Right lobe of liver (tissue), 6 donors: Measurements from ENCODE around the gene FAM151A. TPM values are rescaled to one million over a fixed set of nuclear protein-coding genes. Genes with fewer than 3 reads are reported as not detected.
A peak's percentile ranks its signal among the peaks of the same experiment; 100 is the strongest.

Experiments
- ATAC-seq, 4 donors: fragments of 200-7000 bp; cut with Tn5 transposase; one replicate each; pipeline ENCODE4 v1.9.1; 2020; ENCODE audit warnings: mild to moderate bottlenecking in 4 of 4, moderate library complexity in 4 of 4
- DNase-seq, 3 donors: peaks; one replicate each; pipeline ENCODE4 v3.0.0-alpha.2; 2020
- H3K27ac ChIP-seq, 3 donors: fragments of 200-600 bp; one replicate each; pipeline ENCODE4 v1.8.0; 2022
- H3K27me3 ChIP-seq, 2 donors: fragments of 200-600 bp; one replicate each; pipeline ENCODE4 v1.8.0; 2022
- H3K36me3 ChIP-seq, 4 donors: fragments of 200-600 bp; sonication (generic) in 1 of 4; one replicate each; pipeline versions ENCODE4 v1.5.1 to v1.8.0; 2017 to 2022; ENCODE audit warnings: control low read depth in 1 of 4
- H3K4me1 ChIP-seq, 4 donors: fragments of 200-600 bp; sonication (generic) in 1 of 4; one replicate each; pipeline versions ENCODE4 v1.5.1 to v1.8.0; 2017 to 2022; ENCODE audit warnings: control low read depth in 1 of 4
- H3K4me3 ChIP-seq, 3 donors: fragments of 200-600 bp; one replicate each; pipeline ENCODE4 v1.8.0; 2022
- H3K9me3 ChIP-seq, 4 donors: fragments of 200-600 bp; sonication (generic) in 1 of 4; one replicate each; pipeline versions ENCODE4 v1.5.1 to v1.8.0; 2017 to 2022; ENCODE audit warnings: control low read depth in 1 of 4
- CTCF ChIP-seq, 4 donors: fragments of 200-600 bp in 3 of 4; fragments of 450-650 bp in 1 of 4; IDR thresholded peaks; one replicate each; pipeline versions ENCODE4 v1.5.1 to v1.8.0; 2016 to 2022; ENCODE audit warnings: antibody characterized with exemption in 4 of 4, mild to moderate bottlenecking in 2 of 4
- POLR2A ChIP-seq: fragments of 450-650 bp; IDR thresholded peaks from one replicate; pipeline ENCODE4 v1.6.1; 2017; ENCODE audit warnings: antibody characterized with exemption, mild to moderate bottlenecking
- WGBS: methylation state at CpG from one replicate; pipeline ENCODE4 v1.1.6; 2018; ENCODE audit warnings: low coverage, low lambda C conversion rate; ENCODE audit not compliant: insufficient coverage; ENCODE audit errors: missing lambda C conversion rate; 5-methylcytosine and 5-hydroxymethylcytosine counted together
- intact Hi-C, 2 donors: fragments of 100-400 bp; cut with DNase I; formaldehyde crosslinking; loops; one replicate each; pipeline versions ENCODE4 v1.11.2 to v1.14.1; 2022
- total RNA-seq, 6 experiments: library from RNA; depleted of rRNA in 2 of 6; stranded (reverse); fragments of >200 nt in 2 of 6; fragmentation: NEBNext Ultra II Directional in 3 of 6; extraction: Animal tissue kit (Norgen Biotek cat#: 25700) in 3 of 6; gene quantifications; one replicate each; pipeline versions ENCODE4 v1.1.0 to v1.2.4, GENCODE V29; 2016 to 2023
- donor health status: DM: no; HTN: yes; CAD: no.
- donor health status: DM: no; HTN: no; CAD: no.
- donor health status: DM: no; HTN: no; CAD: no.
- donor health status: DM: no; HTN: yes; CAD: no.
- donor health status: DM: no; HTN: yes; CAD: no.

Gene FAM151A
- total RNA-seq, 6 experiments from 2014 or later = 0.12 to 72.9 (median 5.2) TPM

DNA sequence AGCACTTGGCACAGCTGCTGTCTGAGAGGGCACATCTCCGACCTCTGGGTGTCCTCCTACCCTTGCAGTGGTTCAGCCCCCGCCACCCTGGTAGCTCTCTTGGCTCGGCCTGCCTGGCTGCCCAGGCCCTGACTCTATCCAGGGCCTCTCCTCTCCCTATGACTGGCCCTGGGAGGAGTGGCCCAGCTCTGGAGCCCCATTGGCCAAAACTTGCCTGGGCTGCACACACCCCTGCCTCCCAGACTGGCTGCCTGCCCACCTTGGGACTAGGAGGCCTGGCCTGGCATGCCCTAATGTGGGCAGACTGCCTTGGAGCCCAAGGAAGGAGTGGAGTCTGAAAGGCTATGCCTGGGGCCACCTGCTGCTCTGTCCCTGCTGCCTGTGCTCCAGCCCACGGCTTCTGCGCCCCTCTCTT, 41.7 kb downstream of the FAM151A start:
- peak in 1 of 4 donors; percentile 41 for TF ChIP-seq CTCF (IDR thresholded peaks at IDR 0.05)
- no peak for TF ChIP-seq POLR2A
- Histone ChIP-seq H3K36me3 (no peaks in the 10 kb centered on the region), H3K4me1 (peaks cover 1 to 28% (median 10%) of the 10 kb centered on the region in 4 donors), H3K4me3 (no peak overlapping the region), H3K27me3 (no peaks in the 10 kb centered on the region), H3K9me3 (no peaks in the 10 kb centered on the region), H3K27ac (peak overlapping the region in 2 of 3 donors; percentile 77 to 83)
- ATAC-seq (peak; percentile 95 to 99 (median 96)), DNase-seq (peak; percentile 96 to 99 (median 99))
- intact Hi-C loops = no loop called here
- 17% methylated on average over 1 of the region's 5 CpGs for WGBS

GRCh38 chr1:54580856-54581550, 42.3 kb downstream of the FAM151A start:
- H3K4me3 ChIP-seq = no peak overlapping the region
- WGBS = 68% methylated on average over 7 of the region's 11 CpGs
- no peaks in the 10 kb centered on the region for H3K9me3 ChIP-seq
- TF ChIP-seq POLR2A (no peak), CTCF (IDR thresholded peaks at IDR 0.05) (no peak)
- DNase-seq (peak in 1 of 3 donors; percentile 40), ATAC-seq (no peak)
- intact Hi-C loops = no loop called here
- H3K4me1 ChIP-seq = peaks cover 1 to 28% (median 10%) of the 10 kb centered on the region in 4 donors
- H3K27ac ChIP-seq = peak overlapping the region in 2 of 3 donors; percentile 54 to 83
- no peaks in the 10 kb centered on the region for H3K36me3 ChIP-seq
- H3K27me3 ChIP-seq = no peaks in the 10 kb centered on the region

DNA sequence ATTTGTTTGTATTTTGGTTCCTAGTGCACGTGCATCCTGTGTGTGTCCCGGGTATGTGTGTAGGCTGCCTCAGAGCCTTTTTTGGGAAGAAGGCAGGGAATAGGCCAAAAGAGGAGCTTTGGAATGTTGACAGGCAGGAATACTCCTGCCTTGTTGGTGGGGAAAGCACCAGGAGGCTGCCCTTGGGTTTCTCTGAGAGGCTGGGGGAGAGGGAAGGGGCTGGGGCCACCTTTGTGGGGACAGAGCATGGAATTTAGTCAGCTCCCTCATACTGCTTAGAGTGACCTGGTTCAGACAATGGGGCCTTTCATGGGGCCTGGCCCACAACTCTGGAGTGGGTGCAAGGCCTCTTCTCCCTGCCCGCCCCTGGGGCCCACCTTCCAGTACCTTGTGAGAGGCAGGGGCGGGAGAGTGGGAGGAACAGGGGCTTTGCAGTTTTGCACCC, 44.0 kb downstream of the FAM151A start:
- Histone ChIP-seq H3K9me3 (no peaks in the 10 kb centered on the region), H3K4me3 (no peak overlapping the region), H3K27ac (no peak overlapping the region), H3K27me3 (no peaks in the 10 kb centered on the region), H3K36me3 (no peaks in the 10 kb centered on the region), H3K4me1 (peaks cover 1 to 28% (median 10%) of the 10 kb centered on the region in 4 donors)
- no peak for DNase-seq
- no peak for ATAC-seq
- intact Hi-C loops = no loop called here
- WGBS = 76% methylated on average over 2 of the region's 4 CpGs
- TF ChIP-seq CTCF (IDR thresholded peaks at IDR 0.05) = no peak
- TF ChIP-seq POLR2A = no peak

- Histone ChIP-seq H3K4me3 (no peak overlapping the region), H3K4me1 (peaks cover 1 to 25% (median 9%) of the 10 kb centered on the region in 4 donors), H3K27me3 (no peaks in the 10 kb centered on the region), H3K36me3 (no peaks in the 10 kb centered on the region), H3K9me3 (no peaks in the 10 kb centered on the region), H3K27ac (peak overlapping the region in 1 of 3 donors; percentile 19)
- ATAC-seq (peak; percentile 4 to 42 (median 34)), DNase-seq (peak; percentile 86 to 92 (median 90))
- intact Hi-C loops = no loop called here
- 19% methylated on average over 6 of the region's 6 CpGs for WGBS
- TF ChIP-seq POLR2A (no peak), CTCF (IDR thresholded peaks at IDR 0.05) (no peak)
These were observed 45.7 kb downstream of the FAM151A start for GRCh38 chr1:54577612-54578011.
